Tibial artery (tissue), 4 donors: Measurements from ENCODE around the gene POR.
"Not testable (repeated sequence)": the region's sequence is repeated elsewhere in the genome, so short reads cannot be mapped to it uniquely, and the experiment has no call there.

ENCODE experiments used
- DNase-seq, 2 donors: peaks; one replicate each; pipeline ENCODE4 v3.0.0-alpha.2; 2019
- H3K27ac ChIP-seq, 2 donors: fragments of 200-600 bp; sonication (generic) in 1 of 2; 1 replicate in 1 of 2; 2 replicates in 1 of 2; pipeline ENCODE4 v1.5.1; 2018 to 2019; ENCODE audit warnings: mild to moderate bottlenecking in 1 of 2
- H3K27me3 ChIP-seq, 2 donors: fragments of 200-600 bp; sonication (generic) in 1 of 2; one replicate each; pipeline versions ENCODE4 v1.5.1 to v1.6.0; 2016 to 2019
- H3K36me3 ChIP-seq, 3 donors: fragments of 200-600 bp; sonication (generic) in 2 of 3; one replicate each; pipeline ENCODE4 v1.5.1; 2016 to 2019; ENCODE audit warnings: mild to moderate bottlenecking in 2 of 3
- H3K4me1 ChIP-seq, 4 donors: fragments of 200-600 bp; sonication (generic) in 2 of 4; 1 replicate in 3 of 4; 2 replicates in 1 of 4; pipeline ENCODE4 v1.5.1; 2016 to 2019
- H3K4me3 ChIP-seq, 2 donors: fragments of 200-600 bp; sonication (generic) in 1 of 2; 1 replicate in 1 of 2; 2 replicates in 1 of 2; pipeline ENCODE4 v1.5.1; 2018 to 2019; ENCODE audit warnings: mild to moderate bottlenecking in 2 of 2
- H3K9me3 ChIP-seq, 3 donors: fragments of 200-600 bp; sonication (generic) in 1 of 3; one replicate each; pipeline ENCODE4 v1.5.1; 2016 to 2019
- intact Hi-C: fragments of 100-400 bp; cut with DNase I; formaldehyde crosslinking; loops from one replicate; pipeline ENCODE4 v1.15.0; 2023; ENCODE audit warnings: low total_unique reads
- TF ChIP-seq, protein P1 (sequence below), 2 experiments: fragments of 200-600 bp in 1 of 2; fragments of 450-650 bp in 1 of 2; IDR thresholded peaks; one replicate each; pipeline ENCODE4 v1.5.1; 2017 to 2019; ENCODE audit warnings: antibody characterized with exemption in 2 of 2, mild to moderate bottlenecking in 1 of 2, moderate library complexity in 1 of 2

POR gene

DNA sequence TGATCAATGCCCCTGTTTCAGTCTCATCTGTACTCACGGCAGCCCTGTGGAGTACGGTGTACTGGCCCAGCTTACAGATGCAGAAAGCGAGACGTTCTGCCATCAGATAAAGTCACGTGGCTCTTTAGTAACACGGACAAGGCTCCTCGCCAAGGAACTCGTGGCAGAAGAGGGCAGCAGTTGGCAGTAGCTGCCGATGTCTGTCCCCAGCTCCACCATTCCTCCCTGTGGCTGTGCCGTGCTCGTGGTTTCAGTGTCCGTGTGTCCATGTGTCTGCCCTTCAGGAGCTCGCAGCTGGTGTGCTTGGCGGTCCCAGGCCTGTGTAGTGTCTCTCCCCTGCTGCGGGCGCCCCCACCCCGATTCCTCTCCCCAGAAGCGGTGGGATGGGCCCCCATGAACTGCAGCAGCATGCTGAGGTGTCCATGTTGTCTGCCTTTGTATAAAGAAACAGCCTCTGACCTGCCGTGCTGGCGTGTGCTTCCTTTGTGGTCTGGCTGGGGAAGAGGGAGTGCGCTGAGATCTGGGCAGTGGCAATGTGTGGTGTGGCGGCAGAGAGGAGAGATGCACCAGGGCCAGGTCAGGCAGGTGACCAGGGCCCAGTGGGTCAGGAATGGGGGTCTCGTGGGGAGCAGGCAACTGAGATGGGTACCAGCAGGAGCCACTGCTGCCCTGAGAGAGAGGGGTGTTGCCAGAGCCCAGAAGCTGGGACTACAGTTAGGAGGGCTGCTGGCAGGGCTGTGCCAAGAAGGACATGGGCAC, 26.3 kb upstream of the POR start:
- no peaks in the 10 kb centered on the region for H3K9me3 ChIP-seq
- H3K27ac ChIP-seq = peak overlapping the region in 1 of 2 donors; percentile 23
- TF ChIP-seq, protein P1, sequence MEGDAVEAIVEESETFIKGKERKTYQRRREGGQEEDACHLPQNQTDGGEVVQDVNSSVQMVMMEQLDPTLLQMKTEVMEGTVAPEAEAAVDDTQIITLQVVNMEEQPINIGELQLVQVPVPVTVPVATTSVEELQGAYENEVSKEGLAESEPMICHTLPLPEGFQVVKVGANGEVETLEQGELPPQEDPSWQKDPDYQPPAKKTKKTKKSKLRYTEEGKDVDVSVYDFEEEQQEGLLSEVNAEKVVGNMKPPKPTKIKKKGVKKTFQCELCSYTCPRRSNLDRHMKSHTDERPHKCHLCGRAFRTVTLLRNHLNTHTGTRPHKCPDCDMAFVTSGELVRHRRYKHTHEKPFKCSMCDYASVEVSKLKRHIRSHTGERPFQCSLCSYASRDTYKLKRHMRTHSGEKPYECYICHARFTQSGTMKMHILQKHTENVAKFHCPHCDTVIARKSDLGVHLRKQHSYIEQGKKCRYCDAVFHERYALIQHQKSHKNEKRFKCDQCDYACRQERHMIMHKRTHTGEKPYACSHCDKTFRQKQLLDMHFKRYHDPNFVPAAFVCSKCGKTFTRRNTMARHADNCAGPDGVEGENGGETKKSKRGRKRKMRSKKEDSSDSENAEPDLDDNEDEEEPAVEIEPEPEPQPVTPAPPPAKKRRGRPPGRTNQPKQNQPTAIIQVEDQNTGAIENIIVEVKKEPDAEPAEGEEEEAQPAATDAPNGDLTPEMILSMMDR (IDR thresholded peaks at IDR 0.05) = no peak
- H3K27me3 ChIP-seq = no peaks in the 10 kb centered on the region
- H3K4me1 ChIP-seq = peaks cover 0 to 19% (median 2%) of the 10 kb centered on the region in 4 donors
- H3K4me3 ChIP-seq = no peak overlapping the region
- intact Hi-C loops = no loop called here
- H3K36me3 ChIP-seq = peaks cover 9 to 54% (median 39%) of the 10 kb centered on the region in 3 donors
- peak; percentile 41 to 79 for DNase-seq

DNA sequence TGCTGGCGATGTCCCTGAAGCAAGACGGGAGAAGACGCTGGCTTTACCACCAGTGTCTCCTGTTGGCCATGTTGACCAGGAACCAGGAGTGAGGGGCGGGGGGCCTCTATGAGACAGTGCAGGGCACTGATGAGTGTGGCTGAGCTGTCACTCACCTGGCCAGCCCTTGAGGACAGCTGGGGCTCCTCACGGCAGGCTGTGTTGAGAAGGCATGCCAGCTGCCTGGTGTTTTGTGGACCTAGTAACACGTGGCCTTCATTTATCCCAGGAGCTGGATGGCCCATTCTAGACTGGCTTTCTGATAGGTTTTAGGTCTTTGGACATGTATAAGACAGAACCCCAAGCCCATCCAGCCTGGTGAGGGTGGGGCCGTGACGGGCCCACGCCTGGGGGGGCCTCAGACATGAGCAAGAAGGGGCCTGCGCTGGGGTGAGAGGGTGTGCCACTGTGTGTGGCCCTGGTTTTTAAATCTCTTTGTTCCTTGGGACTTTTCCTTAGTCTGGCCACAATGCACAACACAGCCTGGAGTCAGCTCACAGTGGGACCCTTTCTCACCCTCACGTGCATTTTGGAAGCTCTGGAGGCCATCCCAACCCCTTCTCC, 25.6 kb upstream of the POR start:
- H3K36me3 ChIP-seq = peaks cover 2 to 47% (median 32%) of the 10 kb centered on the region in 3 donors
- TF ChIP-seq, protein P1 (IDR thresholded peaks at IDR 0.05) = no peak
- no peak overlapping the region for H3K4me3 ChIP-seq
- H3K4me1 ChIP-seq = peaks cover 0 to 19% (median 2%) of the 10 kb centered on the region in 4 donors
- intact Hi-C loops = no loop called here
- H3K27me3 ChIP-seq = no peaks in the 10 kb centered on the region
- DNase-seq = no peak
- H3K27ac ChIP-seq = no peak overlapping the region
- no peaks in the 10 kb centered on the region for H3K9me3 ChIP-seq

DNA sequence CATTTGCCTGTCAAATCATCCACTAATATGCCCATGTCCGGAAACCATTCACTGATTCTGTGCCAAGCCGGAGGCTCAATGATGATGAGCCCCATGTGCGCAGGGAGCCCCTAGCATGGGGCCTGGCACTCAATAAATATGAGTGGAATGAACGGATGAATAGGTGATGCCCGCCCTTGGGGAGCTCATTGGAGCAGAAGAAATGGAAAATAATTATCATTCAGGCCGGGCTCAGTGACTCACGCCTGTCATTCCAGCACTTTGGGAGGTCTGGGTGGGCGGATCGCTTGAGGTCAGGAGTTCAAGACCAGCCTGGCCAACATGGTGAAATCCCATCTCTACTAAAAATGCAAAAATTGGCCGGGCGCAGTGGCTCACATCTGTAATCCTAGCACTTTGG, 25.1 kb upstream of the POR start:
- Histone ChIP-seq H3K9me3 (no peaks in the 10 kb centered on the region), H3K27me3 (no peaks in the 10 kb centered on the region), H3K4me3 (no peak overlapping the region), H3K4me1 (peaks cover 0 to 19% (median 2%) of the 10 kb centered on the region in 4 donors), H3K27ac (no peak overlapping the region), H3K36me3 (peaks cover 0 to 42% (median 27%) of the 10 kb centered on the region in 3 donors)
- TF ChIP-seq, protein P1 (IDR thresholded peaks at IDR 0.05) = no peak
- intact Hi-C loops = no loop called here
- peak in 1 of 2 donors; percentile 31 for DNase-seq

DNA sequence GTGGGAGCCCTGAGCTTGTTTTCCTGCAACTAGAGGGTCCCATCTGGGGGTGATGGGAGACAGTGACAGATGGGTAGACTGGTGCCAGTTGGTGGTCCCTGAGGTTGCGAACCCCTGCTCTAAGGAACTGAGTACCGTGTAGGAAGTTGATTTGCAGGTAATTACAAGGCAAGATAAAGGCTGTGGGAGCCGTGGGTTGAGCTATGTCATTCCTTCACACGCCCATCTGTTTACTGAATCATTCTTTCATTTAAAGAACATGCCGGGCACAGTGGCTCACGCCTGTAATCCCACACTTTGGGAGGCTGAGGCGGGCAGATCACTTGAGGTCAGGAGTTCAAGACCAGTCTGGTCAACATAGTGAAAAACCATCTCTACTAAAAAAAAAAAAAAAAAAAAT, 23.7 kb upstream of the POR start:
- DNase-seq, H3K27ac ChIP-seq, H3K9me3 ChIP-seq, intact Hi-C loops, H3K27me3 ChIP-seq, H3K4me3 ChIP-seq: not testable (repeated sequence)
- peaks cover 0 to 19% (median 2%) of the 10 kb centered on the region in 4 donors for H3K4me1 ChIP-seq
- H3K36me3 ChIP-seq = peaks cover 0 to 28% (median 13%) of the 10 kb centered on the region in 3 donors

DNA sequence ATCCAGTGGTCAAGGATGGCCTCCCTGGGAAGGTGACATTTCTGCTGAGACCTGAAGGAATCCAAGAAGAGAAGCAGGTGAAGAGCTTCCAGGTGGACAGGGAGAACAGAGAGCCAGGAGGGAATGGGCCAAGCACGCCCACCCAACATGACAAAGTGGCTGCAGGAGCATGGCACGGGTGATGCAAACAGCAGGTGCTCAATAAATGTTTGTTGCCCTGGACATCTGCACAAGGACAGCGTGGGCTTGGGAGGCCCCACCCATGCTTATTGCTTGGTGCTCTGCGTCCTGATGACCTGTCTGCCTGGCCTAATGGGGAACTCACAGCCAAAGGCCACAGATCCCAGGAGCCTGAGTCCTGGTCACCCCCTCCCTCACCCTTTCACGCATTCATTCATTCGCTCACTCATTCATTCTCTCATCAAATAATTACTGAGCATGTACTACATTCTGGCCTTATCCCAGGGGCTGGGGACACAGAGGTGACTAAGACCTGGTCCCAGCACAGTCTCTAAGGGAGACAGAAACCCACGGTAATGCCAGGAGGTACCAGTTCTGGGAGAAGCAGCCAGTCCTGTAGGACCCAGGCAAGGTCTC, 23.0 kb upstream of the POR start:
- no peak overlapping the region for H3K4me3 ChIP-seq
- H3K27me3 ChIP-seq = no peaks in the 10 kb centered on the region
- peaks cover 0 to 21% (median 7%) of the 10 kb centered on the region in 3 donors for H3K36me3 ChIP-seq
- TF ChIP-seq, protein P1 (IDR thresholded peaks at IDR 0.05) = no peak
- H3K9me3 ChIP-seq = no peaks in the 10 kb centered on the region
- no peak overlapping the region for H3K27ac ChIP-seq
- peaks cover 0 to 19% (median 2%) of the 10 kb centered on the region in 4 donors for H3K4me1 ChIP-seq
- DNase-seq = no peak
- intact Hi-C loops = no loop called here
